ENCODE data around the gene YPEL5. TPM values are rescaled to one million over a fixed set of nuclear protein-coding genes. Genes with fewer than 3 reads are reported as not detected.

The YPEL5 gene
- total RNA-seq, 2 experiments from 2014 or later, result 28.0 to 28.4 TPM

DNA sequence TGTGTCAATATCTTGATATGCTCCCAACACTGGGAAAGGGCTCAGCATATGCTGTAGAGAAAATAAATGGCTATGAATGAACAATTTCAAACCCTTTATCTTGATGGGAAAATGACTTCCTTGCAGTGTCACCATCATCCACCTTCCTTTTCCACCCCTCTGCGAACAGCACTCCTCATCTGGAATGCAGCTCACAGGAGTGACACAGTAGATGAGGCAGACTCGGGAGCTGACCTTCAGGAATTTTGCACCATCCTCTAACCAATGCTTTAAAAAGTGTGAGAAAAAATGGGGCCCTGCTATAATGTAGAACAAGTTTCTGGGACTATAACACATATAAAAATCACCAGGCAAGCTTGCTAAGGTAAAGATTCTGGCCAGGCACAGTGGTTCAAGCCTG is 41.3 kb upstream of the YPEL5 start:
- no peak overlapping the region for H3K4me3 Mint-ChIP-seq
- POLR2A ChIA-PET, result no interaction called here
- TF ChIP-seq, protein P1, sequence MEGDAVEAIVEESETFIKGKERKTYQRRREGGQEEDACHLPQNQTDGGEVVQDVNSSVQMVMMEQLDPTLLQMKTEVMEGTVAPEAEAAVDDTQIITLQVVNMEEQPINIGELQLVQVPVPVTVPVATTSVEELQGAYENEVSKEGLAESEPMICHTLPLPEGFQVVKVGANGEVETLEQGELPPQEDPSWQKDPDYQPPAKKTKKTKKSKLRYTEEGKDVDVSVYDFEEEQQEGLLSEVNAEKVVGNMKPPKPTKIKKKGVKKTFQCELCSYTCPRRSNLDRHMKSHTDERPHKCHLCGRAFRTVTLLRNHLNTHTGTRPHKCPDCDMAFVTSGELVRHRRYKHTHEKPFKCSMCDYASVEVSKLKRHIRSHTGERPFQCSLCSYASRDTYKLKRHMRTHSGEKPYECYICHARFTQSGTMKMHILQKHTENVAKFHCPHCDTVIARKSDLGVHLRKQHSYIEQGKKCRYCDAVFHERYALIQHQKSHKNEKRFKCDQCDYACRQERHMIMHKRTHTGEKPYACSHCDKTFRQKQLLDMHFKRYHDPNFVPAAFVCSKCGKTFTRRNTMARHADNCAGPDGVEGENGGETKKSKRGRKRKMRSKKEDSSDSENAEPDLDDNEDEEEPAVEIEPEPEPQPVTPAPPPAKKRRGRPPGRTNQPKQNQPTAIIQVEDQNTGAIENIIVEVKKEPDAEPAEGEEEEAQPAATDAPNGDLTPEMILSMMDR (IDR thresholded peaks at IDR 0.05), result no peak

DNA sequence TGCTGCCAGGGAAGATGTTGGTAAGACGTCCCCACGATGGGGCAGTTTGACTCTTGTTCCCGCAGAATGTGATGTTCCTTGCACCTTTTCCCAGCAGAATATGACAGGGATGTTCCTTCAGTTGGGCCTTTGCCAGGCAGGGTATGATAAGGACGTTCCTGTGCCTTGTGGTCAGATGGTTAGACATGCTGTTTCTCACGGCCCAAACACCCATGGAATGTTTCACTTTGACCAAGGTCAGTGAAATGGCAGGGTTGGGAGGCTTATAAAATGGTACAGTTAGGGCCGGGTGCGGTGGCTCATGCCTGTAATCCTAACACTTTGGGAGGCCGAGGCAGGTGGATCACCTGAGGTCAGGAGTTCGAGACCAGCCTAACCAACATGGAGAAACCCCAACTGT is 40.3 kb upstream of the YPEL5 start:
- intact Hi-C loops (cut with micrococcal nuclease), result no loop called here
- H3K4me1 Mint-ChIP-seq (ENCODE audit: low read depth), result no peaks in the 10 kb centered on the region
- POLR2A ChIA-PET, result no interaction called here

More for the DNA sequence above, 41.3 kb upstream of the YPEL5 start:
- ATAC-seq (no peak), DNase-seq (no peak)
- Mint-ChIP-seq H3K36me3 (ENCODE audit: low read depth) (no peaks in the 10 kb centered on the region), H3K27me3 (peaks cover 5% of the 10 kb centered on the region), H3K27ac (no peak overlapping the region), H3K9me3 (no peaks in the 10 kb centered on the region), H3K4me1 (ENCODE audit: low read depth) (no peaks in the 10 kb centered on the region)
- intact Hi-C loops (cut with micrococcal nuclease), result no loop called here
- CTCF ChIA-PET, result interaction anchor here (1.1 kb wide), 1 partner anchor 10 kb away, joined by 7 read pairs; no protein-coding TSS in a partner anchor

DNA sequence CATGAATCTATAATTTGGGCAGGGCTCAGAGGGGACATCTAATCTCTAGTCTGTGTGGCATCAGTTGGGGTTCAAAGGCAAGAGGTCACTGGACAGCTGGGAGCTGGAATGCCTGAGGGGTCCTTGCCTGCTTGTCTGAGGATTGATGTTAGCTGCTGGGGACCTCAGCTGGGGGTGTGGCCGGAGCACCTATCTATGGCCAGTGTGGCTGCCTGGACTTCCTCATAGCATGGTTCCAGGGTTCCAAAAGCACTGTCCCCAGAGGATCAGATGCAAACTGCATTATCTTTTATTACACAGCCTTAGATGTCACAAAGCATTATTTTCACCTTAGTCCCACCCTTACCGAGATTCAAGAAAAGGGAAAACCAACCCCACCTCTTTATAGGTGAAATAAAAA is 38.6 kb upstream of the YPEL5 start:
- Mint-ChIP-seq H3K27me3 (peaks cover 2% of the 10 kb centered on the region), H3K9me3 (no peaks in the 10 kb centered on the region), H3K4me1 (ENCODE audit: low read depth) (no peaks in the 10 kb centered on the region), H3K27ac (no peak overlapping the region), H3K36me3 (ENCODE audit: low read depth) (no peaks in the 10 kb centered on the region), H3K4me3 (no peak overlapping the region)
- DNase-seq (no peak), ATAC-seq (no peak)
- intact Hi-C loops (cut with micrococcal nuclease), result no loop called here
- CTCF ChIA-PET, result no interaction called here
- TF ChIP-seq, protein P1 (IDR thresholded peaks at IDR 0.05), result no peak
- POLR2A ChIA-PET, result no interaction called here

More for the DNA sequence above, 40.3 kb upstream of the YPEL5 start:
- CTCF ChIA-PET, result interaction anchor here (1.2 kb wide), 1 partner anchor 9 kb away, joined by 4 read pairs; no protein-coding TSS in a partner anchor
- ATAC-seq (no peak), DNase-seq (no peak)
- Mint-ChIP-seq H3K27ac (no peak overlapping the region), H3K36me3 (ENCODE audit: low read depth) (no peaks in the 10 kb centered on the region), H3K9me3 (no peaks in the 10 kb centered on the region), H3K27me3 (peaks cover 2% of the 10 kb centered on the region), H3K4me3 (no peak overlapping the region)
- TF ChIP-seq, protein P1 (IDR thresholded peaks at IDR 0.05), result no peak

DNA sequence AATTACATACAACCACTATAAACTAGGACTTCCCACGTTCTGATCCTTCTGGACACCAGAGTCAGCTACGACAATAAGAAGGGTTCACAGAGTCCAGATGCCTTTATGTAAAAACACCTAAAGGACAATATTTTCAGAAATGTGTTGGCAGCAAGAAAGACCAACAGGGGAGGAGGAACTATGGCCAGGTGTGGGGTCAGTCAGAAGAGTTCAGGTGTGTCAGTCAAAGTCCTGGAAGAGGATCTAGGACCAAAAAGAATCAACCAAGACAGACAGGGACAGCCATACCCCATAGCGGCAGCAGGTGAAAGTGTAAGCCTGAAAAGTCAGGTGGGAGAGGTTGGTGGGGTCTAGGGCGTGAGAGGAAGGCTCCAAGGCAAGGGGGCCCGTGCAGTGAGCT is 38.0 kb upstream of the YPEL5 start:
- no peaks in the 10 kb centered on the region for H3K36me3 Mint-ChIP-seq (ENCODE audit: low read depth)
- ChIA-PET POLR2A (no interaction called here), CTCF (no interaction called here)
- TF ChIP-seq, protein P1 (IDR thresholded peaks at IDR 0.05), result no peak
- H3K4me3 Mint-ChIP-seq, result no peak overlapping the region
- DNase-seq, result no peak
- peaks cover 2% of the 10 kb centered on the region for H3K27me3 Mint-ChIP-seq
- no peaks in the 10 kb centered on the region for H3K9me3 Mint-ChIP-seq
- intact Hi-C loops (cut with micrococcal nuclease), result no loop called here
- H3K4me1 Mint-ChIP-seq (ENCODE audit: low read depth), result no peaks in the 10 kb centered on the region
- ATAC-seq, result no peak
- no peak overlapping the region for H3K27ac Mint-ChIP-seq

DNA sequence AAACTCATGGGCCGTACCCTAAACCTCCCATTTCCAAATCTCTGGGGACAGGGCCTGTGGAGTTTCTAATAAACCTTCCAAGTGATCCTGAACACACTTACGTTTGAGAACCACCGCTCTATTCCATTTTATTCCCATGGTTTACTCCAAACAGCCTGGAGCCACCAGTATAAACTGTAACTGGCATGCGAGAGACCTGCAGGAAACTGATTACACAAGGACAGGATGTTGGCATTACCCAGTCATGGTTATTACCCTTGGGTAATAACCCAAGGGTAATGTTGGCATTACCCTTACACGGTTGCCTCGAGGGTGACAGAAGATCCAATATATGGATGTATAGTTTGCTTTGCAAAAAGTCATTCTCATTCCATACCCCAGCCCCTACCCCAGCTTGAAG is 37.0 kb upstream of the YPEL5 start:
- CTCF ChIA-PET, result interaction anchor here (0.9 kb wide), 1 partner anchor 19 kb away, joined by 4 read pairs; no protein-coding TSS in a partner anchor
- TF ChIP-seq, protein P1 (IDR thresholded peaks at IDR 0.05), result no peak
- Mint-ChIP-seq H3K27me3 (no peaks in the 10 kb centered on the region), H3K4me3 (no peak overlapping the region), H3K27ac (no peak overlapping the region), H3K4me1 (ENCODE audit: low read depth) (no peaks in the 10 kb centered on the region), H3K9me3 (no peaks in the 10 kb centered on the region), H3K36me3 (ENCODE audit: low read depth) (no peaks in the 10 kb centered on the region)
- DNase-seq (no peak), ATAC-seq (no peak)
- intact Hi-C loops (cut with micrococcal nuclease), result no loop called here
- POLR2A ChIA-PET, result interaction anchor here (1.2 kb wide), 1 partner anchor 8 kb away, joined by 3 read pairs; no protein-coding TSS in a partner anchor

Data from activated CD8-positive, alpha-beta T cell treated with anti-CD3 and anti-CD28 coated beads for 36 hours (primary cell).